Lower lobe of right lung (tissue), 2 donors: ENCODE results near the gene COPE. TPM values are rescaled to one million over a fixed set of nuclear protein-coding genes. Genes with fewer than 3 reads are reported as not detected.

ENCODE experiments used
- ATAC-seq, 2 donors: fragments of 200-7000 bp; cut with Tn5 transposase; one replicate each; pipeline ENCODE4 v1.9.1; 2020 to 2022; ENCODE audit warnings: mild to moderate bottlenecking in 2 of 2, moderate library complexity in 2 of 2
- DNase-seq: peaks from one replicate; pipeline ENCODE4 v3.0.0-alpha.2; 2020
- H3K27ac ChIP-seq: fragments of 200-600 bp; one replicate; pipeline ENCODE4 v1.8.0; 2022
- H3K27me3 ChIP-seq: fragments of 200-600 bp; one replicate; pipeline ENCODE4 v1.8.0; 2022; ENCODE audit warnings: low read depth
- H3K36me3 ChIP-seq: fragments of 200-600 bp; one replicate; pipeline ENCODE4 v1.8.0; 2022; ENCODE audit warnings: mild to moderate bottlenecking
- H3K4me1 ChIP-seq: fragments of 200-600 bp; one replicate; pipeline ENCODE4 v1.8.0; 2022
- H3K4me3 ChIP-seq: fragments of 200-600 bp; one replicate; pipeline ENCODE4 v1.8.0; 2022; ENCODE audit warnings: mild to moderate bottlenecking
- H3K9me3 ChIP-seq: fragments of 200-600 bp; one replicate; pipeline ENCODE4 v1.8.0; 2022
- intact Hi-C: fragments of 100-400 bp; cut with DNase I; formaldehyde crosslinking; loops from one replicate; pipeline ENCODE4 v1.11.0; 2022
- total RNA-seq: library from RNA; stranded (reverse); fragmentation: NEBNext Ultra II Directional; extraction: Animal tissue kit (Norgen Biotek cat#: 25700); gene quantifications from one replicate; pipeline ENCODE4 v1.2.1, GENCODE V29; 2021
- TF ChIP-seq, protein P1 (sequence below): fragments of 200-600 bp; IDR thresholded peaks from one replicate; pipeline ENCODE4 v1.8.0; 2022; ENCODE audit warnings: antibody characterized with exemption, mild to moderate bottlenecking
- donor health status: DM: no; HTN: yes; CAD: no; lungs with severe emphysema.

The COPE gene
- total RNA-seq, 1 donor from 2014 or later = 145 TPM

DNA sequence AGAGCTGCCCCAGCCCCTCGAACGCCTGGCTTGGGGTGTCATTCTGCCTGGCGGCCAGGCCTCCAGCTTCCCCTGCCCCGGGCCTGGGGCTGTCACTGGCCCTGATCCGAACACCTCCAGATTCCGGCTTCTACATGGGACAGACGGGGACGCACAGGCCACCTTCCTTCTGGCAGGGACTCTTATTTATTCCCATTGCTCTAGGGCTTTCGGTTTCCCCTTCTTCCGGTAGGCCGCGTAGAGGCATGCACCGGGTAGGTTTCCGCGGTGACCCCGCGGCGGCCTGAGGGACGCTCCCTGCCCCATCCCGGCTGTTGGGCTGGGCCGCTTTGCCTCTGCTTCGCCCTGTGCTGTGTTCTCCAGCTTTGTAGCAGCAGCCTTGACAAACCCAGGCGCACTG lies 51.4 kb downstream of the COPE start:
- DNase-seq = no peak
- peaks cover 58% of the 10 kb centered on the region for H3K36me3 ChIP-seq
- H3K27ac ChIP-seq = no peak overlapping the region
- H3K9me3 ChIP-seq = no peaks in the 10 kb centered on the region
- peaks cover 11% of the 10 kb centered on the region for H3K4me1 ChIP-seq
- TF ChIP-seq, protein P1, sequence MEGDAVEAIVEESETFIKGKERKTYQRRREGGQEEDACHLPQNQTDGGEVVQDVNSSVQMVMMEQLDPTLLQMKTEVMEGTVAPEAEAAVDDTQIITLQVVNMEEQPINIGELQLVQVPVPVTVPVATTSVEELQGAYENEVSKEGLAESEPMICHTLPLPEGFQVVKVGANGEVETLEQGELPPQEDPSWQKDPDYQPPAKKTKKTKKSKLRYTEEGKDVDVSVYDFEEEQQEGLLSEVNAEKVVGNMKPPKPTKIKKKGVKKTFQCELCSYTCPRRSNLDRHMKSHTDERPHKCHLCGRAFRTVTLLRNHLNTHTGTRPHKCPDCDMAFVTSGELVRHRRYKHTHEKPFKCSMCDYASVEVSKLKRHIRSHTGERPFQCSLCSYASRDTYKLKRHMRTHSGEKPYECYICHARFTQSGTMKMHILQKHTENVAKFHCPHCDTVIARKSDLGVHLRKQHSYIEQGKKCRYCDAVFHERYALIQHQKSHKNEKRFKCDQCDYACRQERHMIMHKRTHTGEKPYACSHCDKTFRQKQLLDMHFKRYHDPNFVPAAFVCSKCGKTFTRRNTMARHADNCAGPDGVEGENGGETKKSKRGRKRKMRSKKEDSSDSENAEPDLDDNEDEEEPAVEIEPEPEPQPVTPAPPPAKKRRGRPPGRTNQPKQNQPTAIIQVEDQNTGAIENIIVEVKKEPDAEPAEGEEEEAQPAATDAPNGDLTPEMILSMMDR = no peak
- ATAC-seq = no peak
- H3K4me3 ChIP-seq = no peak overlapping the region
- peaks cover 8% of the 10 kb centered on the region for H3K27me3 ChIP-seq
- intact Hi-C loops = no loop called here

- Histone ChIP-seq H3K4me1 (peaks cover 11% of the 10 kb centered on the region), H3K27ac (no peak overlapping the region), H3K4me3 (no peak overlapping the region), H3K9me3 (no peaks in the 10 kb centered on the region), H3K36me3 (peaks cover 64% of the 10 kb centered on the region), H3K27me3 (peaks cover 8% of the 10 kb centered on the region)
- ATAC-seq (no peak), DNase-seq (peak; percentile 41)
- TF ChIP-seq, protein P1 = no peak
- intact Hi-C loops = no loop called here
These were observed 52.0 kb downstream of the COPE start for GRCh38 chr19:18867199-18867598.

GRCh38 chr19:18866800-18867123 lies 52.4 kb downstream of the COPE start:
- Histone ChIP-seq H3K4me3 (no peak overlapping the region), H3K27me3 (peaks cover 8% of the 10 kb centered on the region), H3K4me1 (peaks cover 11% of the 10 kb centered on the region), H3K36me3 (peaks cover 68% of the 10 kb centered on the region), H3K27ac (no peak overlapping the region), H3K9me3 (no peaks in the 10 kb centered on the region)
- TF ChIP-seq, protein P1 = peak; percentile 10
- ATAC-seq = no peak
- DNase-seq = no peak
- intact Hi-C loops = no loop called here

DNA sequence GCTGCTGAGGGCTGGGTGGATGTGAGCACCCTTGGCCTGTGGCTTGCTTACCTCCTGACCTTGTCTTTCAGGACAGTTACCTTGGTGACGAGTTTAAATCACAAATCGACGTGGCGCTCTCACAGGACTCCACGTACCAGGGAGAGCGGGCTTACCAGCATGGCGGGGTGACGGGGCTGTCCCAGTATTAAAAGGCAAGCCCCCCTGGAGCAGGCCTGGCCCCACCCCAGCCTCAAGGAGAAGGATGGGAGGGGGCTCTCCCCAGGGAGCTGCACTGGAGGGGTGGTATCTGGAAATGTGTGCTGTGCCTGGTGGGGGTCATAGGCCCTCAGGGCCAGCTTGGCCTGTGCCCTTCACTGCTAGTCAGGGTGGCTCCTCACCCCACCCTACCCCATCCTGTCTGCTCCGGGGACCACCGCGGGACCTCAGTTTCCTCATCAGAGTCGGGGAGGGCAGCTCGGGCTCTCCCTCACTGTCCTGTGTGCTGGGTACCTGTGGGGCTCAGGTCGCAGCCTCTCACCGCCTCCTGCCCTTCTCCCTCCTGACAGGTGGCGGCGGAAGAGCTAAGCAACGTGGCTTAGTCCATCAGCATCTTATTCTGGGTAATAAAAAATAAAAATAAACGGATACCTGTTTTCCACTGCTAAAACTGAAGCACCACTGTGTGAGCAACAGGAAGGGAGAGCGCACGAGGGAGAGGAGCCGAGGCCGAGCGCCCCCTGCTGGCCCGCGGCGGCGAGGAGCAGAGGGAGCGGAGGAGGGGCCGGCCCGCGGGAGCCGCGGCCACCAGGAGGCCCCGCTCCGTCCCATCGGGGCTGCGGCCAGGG lies 53.0 kb downstream of the COPE start:
- DNase-seq = peak; percentile 72
- peaks cover 8% of the 10 kb centered on the region for H3K27me3 ChIP-seq
- no peak overlapping the region for H3K4me3 ChIP-seq
- peaks cover 74% of the 10 kb centered on the region for H3K36me3 ChIP-seq
- H3K27ac ChIP-seq = no peak overlapping the region
- no peaks in the 10 kb centered on the region for H3K9me3 ChIP-seq
- TF ChIP-seq, protein P1 = peak; percentile 99
- peak; percentile 81 to 87 for ATAC-seq
- intact Hi-C loops = no loop called here
- H3K4me1 ChIP-seq = peaks cover 11% of the 10 kb centered on the region

GRCh38 chr19:18865106-18865972 lies 53.8 kb downstream of the COPE start:
- TF ChIP-seq, protein P1 = no peak
- H3K27ac ChIP-seq = no peak overlapping the region
- intact Hi-C loops = no loop called here
- peaks cover 8% of the 10 kb centered on the region for H3K27me3 ChIP-seq
- peaks cover 82% of the 10 kb centered on the region for H3K36me3 ChIP-seq
- DNase-seq = peak; percentile 44
- H3K4me3 ChIP-seq = no peak overlapping the region
- H3K4me1 ChIP-seq = peaks cover 8% of the 10 kb centered on the region
- H3K9me3 ChIP-seq = no peaks in the 10 kb centered on the region
- no peak for ATAC-seq
